COLO829 (cell line): ENCODE data around the gene LHFPL2.
"Not testable (repeated sequence)": the region's sequence is repeated elsewhere in the genome, so short reads cannot be mapped to it uniquely, and the experiment has no call there.

Source experiments
- DNase-seq: peaks from one replicate; pipeline ENCODE4 v3.0.0; 2012; ENCODE audit warnings: low spot score

LHFPL2 gene

DNA sequence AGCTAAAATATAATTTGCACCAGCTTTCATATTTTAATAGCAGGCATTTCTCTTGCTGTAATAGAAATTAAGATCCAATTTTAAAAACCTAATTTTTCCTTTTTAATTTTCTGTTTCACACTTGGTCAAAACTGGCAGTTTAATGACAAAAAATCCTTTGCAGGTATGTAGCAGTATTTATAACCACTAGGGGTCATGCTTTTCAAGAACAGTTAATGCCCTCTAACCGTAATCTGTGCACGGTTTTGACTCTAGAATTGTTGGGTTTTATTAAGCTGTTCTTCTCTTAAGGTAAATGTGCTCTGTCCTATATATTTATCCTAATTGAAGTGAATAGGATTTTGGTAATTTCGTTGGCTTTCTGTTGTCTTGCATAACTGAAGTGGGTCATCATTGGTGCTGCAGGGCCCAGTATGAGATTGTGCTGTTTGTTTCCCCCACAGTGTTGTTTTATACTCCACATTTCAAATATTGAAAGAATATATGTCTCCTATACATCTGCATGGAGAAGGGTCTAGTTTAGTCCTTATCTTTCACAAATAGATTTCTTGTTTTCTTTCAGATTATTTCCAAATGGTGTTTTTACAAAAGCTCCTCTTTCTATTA is 180.7 kb downstream of the LHFPL2 start:
- DNase-seq, result peak; percentile 30

- no peak for DNase-seq
Measured at GRCh38 chr5:78467140-78467539, 181.4 kb downstream of the LHFPL2 start.

DNA sequence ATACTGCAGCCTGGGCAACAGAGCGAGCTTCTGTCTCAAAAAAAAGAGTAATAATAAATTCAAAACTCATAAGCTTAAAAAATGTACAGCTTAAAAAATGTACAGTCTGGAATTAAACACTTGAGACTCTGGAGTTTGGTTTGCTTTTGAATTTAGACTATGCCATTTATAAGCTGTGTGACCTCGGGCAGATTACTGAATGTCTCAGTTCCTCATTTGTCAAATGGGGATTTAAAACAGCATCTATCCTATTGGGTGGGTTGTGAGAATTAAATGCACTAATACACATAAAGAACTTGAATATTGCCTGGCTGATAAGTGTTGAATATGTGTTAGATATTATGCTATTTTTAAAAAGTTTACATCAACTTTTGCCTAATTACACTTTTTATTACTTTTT is 189.7 kb downstream of the LHFPL2 start:
- DNase-seq, result no peak

- not testable (repeated sequence) for DNase-seq
Measured at GRCh38 chr5:78457507-78457906, 191.1 kb downstream of the LHFPL2 start.

GRCh38 chr5:78449103-78449502 is 199.5 kb downstream of the LHFPL2 start:
- DNase-seq, result no peak

DNA sequence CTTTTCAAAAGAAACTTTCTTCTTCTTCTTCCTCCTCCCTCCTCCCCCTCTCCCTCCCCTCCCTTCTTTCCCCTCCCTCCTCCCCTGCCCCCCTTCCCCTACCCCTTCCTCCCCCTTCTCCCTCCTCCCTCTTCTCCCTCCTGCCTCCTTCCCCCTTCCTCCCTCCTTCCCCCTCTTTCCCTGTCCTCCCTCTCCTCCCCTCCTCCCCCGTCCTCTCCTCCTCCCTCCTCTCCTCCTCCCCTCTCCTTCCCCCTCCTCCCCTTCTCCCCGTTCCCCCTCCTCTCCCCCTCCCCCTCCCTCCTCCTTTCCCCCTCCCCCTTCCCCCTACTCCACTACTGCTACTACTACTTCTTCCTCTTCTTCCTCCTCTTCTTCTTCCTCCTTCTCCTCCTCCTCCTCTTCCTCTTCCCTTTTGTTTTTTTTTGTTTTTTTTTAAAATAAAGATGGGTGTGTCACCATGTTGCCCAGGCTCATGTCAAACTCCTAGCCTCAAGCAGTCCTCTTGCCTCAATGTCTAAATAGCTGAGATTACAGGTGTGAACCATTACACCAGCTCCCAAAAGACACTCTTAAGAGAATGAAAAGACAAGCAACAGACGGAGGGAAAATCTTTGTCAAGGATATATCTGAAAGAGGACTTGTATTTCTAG is 200.7 kb downstream of the LHFPL2 start:
- DNase-seq, result no peak
